GM12872 (cell line): ENCODE measurements around the gene XPO5.

Experiments
- CTCF ChIP-seq: IDR thresholded peaks from 3 replicates; pipeline ENCODE4 v1.5.1; 2011; ENCODE audit warnings: low read depth, mild to moderate bottlenecking, low read length, moderate library complexity; ENCODE audit not compliant: insufficient read depth

Gene XPO5

DNA sequence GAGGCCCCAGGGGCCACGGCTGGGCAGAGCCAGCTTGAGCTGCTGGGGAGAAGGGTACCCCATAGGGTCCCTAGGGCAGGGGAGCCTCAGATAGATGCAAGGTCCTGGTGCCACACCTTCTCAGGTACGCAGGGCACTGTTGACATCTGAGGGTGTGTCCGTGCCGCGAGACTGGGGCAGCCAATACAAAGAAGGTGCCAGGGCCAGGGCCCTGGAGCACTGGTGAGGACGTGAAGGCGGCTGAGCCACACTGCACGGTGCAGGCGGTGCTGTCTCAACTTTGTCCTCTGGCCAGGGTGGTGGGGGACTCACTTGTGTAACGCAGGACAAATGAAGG, 65.0 kb downstream of the XPO5 start:
- TF ChIP-seq CTCF, result no peak

- TF ChIP-seq CTCF, result no peak
These were observed 65.6 kb downstream of the XPO5 start, which contains the start of gene LRRC73 for GRCh38 chr6:43509984-43510826. TSS of gene LRRC73 (minus strand) at chr6:43510346. CDS start at chr6:43509785, 561 bp downstream.

GRCh38 chr6:43509142-43509983, 66.5 kb downstream of the XPO5 start:
- no peak for TF ChIP-seq CTCF

DNA sequence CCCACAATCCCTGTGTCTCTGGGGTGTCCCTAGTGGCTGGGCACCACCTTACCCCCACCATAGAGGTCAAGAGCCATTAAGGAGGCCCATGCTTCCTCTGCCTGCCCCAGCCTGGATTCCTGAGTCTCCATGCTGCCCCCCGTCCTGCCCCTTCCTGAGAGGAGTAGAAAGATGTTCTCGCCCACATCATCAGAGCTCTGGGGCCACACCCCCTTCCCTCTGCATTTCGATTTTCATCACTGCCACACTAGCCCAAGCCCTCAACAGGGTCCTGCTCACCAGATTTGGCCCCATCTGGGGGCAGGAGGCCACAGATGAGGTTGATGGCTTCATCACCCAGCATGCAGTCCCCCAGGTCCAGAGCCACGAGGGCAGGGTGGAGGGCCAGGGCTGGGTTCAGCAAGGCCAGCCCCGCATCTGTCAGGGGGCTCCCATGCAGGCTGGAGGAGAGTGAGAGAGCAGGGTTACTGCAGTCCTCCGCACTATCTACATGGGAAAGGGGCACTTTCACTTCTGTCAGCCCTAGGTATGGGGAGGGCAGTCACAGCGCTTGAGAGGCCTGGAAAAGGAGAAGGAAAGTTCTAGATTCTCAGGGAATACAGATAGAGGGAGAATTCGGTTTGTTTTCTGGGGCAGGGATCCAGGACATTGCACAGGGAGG, 67.2 kb downstream of the XPO5 start:
- no peak for TF ChIP-seq CTCF

DNA sequence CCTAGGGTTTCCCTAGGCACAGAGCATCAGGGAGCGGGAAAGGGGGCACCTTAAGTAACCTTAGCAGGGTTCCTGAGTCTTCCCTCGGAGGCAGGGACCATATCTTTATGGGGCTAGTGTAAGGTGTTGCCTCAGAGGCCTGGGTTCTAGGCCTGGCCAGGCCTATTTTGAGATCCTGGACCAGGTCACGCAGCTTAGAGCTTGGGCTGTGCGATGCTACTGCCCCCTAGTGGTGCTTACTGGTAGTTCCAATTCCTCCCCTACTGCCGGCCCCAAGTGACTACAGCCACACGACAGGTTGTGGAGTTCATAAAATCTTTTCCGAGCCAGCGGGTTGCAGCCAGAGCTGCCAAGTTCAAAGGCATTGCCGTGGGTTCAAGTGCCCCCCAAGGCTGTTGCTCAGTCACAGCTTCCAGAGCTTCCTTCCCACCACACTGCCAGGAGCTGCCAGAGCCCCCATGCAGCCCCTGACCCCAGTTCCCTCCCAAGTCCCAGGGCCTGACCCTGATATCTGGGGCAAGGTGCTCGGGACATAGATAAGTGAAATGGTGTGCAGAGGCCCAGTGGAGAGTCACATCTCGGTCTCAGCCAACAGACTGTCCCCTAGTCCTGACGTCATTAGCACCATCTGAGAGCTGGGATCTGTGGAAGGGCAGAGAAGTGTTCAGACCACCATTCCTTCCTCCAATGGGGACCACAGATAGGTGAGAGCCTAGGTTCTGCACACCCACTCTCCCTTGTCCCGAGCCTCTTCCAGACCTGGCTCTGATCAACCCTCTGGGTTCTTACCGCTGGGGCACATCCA, 69.0 kb downstream of the XPO5 start:
- TF ChIP-seq CTCF, result peak; percentile 99

DNA sequence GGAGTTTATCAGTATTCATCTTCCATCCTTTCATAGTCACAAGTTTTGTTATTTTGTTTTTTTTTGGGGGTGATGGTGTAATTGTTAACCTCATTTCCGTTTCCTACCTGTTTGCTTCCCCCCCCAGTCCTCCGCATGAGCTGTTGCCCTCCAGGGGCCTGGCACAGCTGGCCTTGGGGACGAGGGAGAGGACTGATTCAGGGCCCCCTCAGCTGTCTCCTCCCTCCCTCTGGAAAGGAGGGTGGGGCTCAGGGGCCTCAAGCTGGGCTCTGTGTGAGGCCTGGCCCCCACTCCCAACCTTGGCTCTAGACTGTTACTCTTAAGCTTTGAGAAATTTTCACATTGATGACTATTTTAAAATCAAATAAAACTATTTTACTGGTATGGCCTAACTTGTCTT, 69.7 kb downstream of the XPO5 start:
- no peak for TF ChIP-seq CTCF
